ENCODE results near the gene KCNF1. TPM values are rescaled to one million over a fixed set of nuclear protein-coding genes. Genes with fewer than 3 reads are reported as not detected.

The KCNF1 gene
- total and polyA plus RNA-seq, 2 of the 8 experiments (the other 6 are each of a cell fraction or from before 2014, with no cell fraction given): 0.48 to 1.5 TPM

DNA sequence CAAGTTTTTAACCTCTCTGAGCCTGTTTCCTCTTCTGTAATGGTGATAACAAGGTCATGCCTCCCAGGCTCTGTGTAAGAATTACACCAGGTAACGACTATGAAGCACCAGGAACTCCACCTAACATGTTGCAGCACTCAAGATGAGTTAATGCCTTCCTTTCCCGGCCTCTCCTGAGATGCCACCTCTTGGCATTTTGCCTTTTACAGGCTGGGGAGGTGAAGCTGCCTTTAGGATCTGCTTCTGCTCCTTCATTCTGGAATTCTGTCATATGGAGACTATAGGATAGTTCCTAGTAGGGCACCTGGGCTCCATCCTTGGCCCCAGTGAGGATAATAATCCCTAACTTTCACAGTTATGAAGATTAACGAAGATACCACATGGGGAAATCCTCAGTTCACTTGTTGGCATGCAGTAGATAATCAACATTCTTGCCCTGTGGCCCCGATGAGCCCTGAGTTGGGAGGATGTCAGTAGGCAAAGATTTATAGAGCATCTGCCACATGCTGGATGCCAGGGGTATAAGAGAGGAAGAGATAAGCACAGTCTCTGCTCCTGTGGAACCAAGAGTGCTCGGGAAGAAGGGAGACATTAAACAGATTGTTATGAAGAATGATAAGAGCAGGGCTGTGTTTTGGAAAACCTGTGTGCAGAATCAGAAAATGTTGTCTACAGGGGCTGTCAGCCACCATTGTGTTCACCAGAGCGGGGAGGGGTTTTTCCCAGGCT, 43.9 kb upstream of the KCNF1 start:
- Histone ChIP-seq H2AK5ac (ENCODE audit: low read depth, low read length) (no peak overlapping the region), H2BK12ac (ENCODE audit: low read depth, low read length) (no peak overlapping the region)
- POLR2A ChIA-PET (ENCODE audit: partially characterized antibody): no interaction called here
- TF ChIP-seq KDM1A (IDR thresholded peaks at IDR 0.05; ENCODE audit: borderline replicate concordance, low read length) (no peak), NRF1 (IDR thresholded peaks at IDR 0.05; ENCODE audit: low read depth, low read length) (no peak), EZH2 (IDR thresholded peaks at IDR 0.05; ENCODE audit: low read depth, low read length, severe bottlenecking) (no peak), BCL11A (IDR thresholded peaks at IDR 0.05; ENCODE audit: low read depth in 2 of 2, low read length in 2 of 2) (no peak), RFX5 (IDR thresholded peaks at IDR 0.05; ENCODE audit: borderline replicate concordance, low read depth, low read length) (no peak), ASH2L (IDR thresholded peaks at IDR 0.05; ENCODE audit: low read length) (no peak), GTF2F1 (IDR thresholded peaks at IDR 0.05; ENCODE audit: borderline replicate concordance, low read depth, low read length) (no peak), SIX5 (IDR thresholded peaks at IDR 0.05; ENCODE audit: low read depth, low read length) (no peak), SP2 (IDR thresholded peaks at IDR 0.05; ENCODE audit: low read length) (no peak)
- TF ChIP-seq, protein P1, sequence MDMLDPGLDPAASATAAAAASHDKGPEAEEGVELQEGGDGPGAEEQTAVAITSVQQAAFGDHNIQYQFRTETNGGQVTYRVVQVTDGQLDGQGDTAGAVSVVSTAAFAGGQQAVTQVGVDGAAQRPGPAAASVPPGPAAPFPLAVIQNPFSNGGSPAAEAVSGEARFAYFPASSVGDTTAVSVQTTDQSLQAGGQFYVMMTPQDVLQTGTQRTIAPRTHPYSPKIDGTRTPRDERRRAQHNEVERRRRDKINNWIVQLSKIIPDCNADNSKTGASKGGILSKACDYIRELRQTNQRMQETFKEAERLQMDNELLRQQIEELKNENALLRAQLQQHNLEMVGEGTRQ (IDR thresholded peaks at IDR 0.05; ENCODE audit: low read length): no peak
- TF ChIP-seq, protein P2, sequence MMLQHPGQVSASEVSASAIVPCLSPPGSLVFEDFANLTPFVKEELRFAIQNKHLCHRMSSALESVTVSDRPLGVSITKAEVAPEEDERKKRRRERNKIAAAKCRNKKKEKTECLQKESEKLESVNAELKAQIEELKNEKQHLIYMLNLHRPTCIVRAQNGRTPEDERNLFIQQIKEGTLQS (IDR thresholded peaks at IDR 0.05; ENCODE audit: insufficient read depth, low read depth, low read length): no peak

More for the DNA sequence above, 43.9 kb upstream of the KCNF1 start:
- Histone ChIP-seq H2BK120ac (replicated peaks; ENCODE audit: low read depth, low read length) (no peak overlapping the region), H3K9ac (replicated peaks in 1 of 4; ENCODE audit: extremely low read depth in 1 of 4, low read depth in 3 of 4, low read length in 3 of 4) (no peak overlapping the region), H3K4me2 (ENCODE audit: insufficient read depth in 1 of 2, low read depth in 2 of 2, low read length in 2 of 2) (no peak overlapping the region), H4K8ac (ENCODE audit: extremely low read depth, insufficient read depth, low read length) (no peak overlapping the region), H3K9me3 (ENCODE audit: insufficient read depth in 2 of 2, low read depth in 1 of 2, low read length in 1 of 2) (no peaks in the 10 kb centered on the region), H4K5ac (ENCODE audit: insufficient read length, low read depth, low read length) (no peak overlapping the region), H3K4ac (replicated peaks; ENCODE audit: insufficient read length, low read depth, low read length) (no peak overlapping the region), H3K14ac (ENCODE audit: insufficient read length) (no peak overlapping the region), H3K4me3 (ENCODE audit: extremely low read depth in 1 of 4, insufficient read depth in 2 of 4, low read depth in 3 of 4, low read length in 4 of 4) (no peak overlapping the region), H3K79me2 (ENCODE audit: control insufficient read depth in 1 of 2, insufficient read depth in 2 of 2, low read length in 2 of 2) (no peaks in the 10 kb centered on the region), H3K23ac (ENCODE audit: insufficient read length) (no peak overlapping the region), H2BK15ac (ENCODE audit: low read length) (no peak overlapping the region), H3K36me3 (ENCODE audit: control insufficient read depth in 2 of 4, insufficient read depth in 4 of 4, low read length in 3 of 4) (no peaks in the 10 kb centered on the region), H4K91ac (replicated peaks; ENCODE audit: insufficient read length, low read length) (no peak overlapping the region), H2BK5ac (ENCODE audit: low read depth, low read length) (no peak overlapping the region), H3K27ac (ENCODE audit: low read depth, low read length) (no peak overlapping the region), H3K18ac (ENCODE audit: extremely low read depth, low read length) (no peak overlapping the region), H3K27me3 (replicated peaks in 1 of 4; ENCODE audit: control insufficient read depth in 3 of 4, extremely low read depth in 1 of 4, insufficient read depth in 3 of 4, low read length in 3 of 4) (no peaks in the 10 kb centered on the region), H3K79me1 (ENCODE audit: low read depth, low read length) (no peaks in the 10 kb centered on the region), H2AFZ (ENCODE audit: low read length) (no peak overlapping the region), H2BK20ac (ENCODE audit: low read length) (no peak overlapping the region), H3K56ac (replicated peaks; ENCODE audit: insufficient read length, low read depth, low read length) (no peak overlapping the region), H4K20me1 (replicated peaks in 1 of 2; ENCODE audit: control insufficient read depth in 1 of 2, insufficient read depth in 2 of 2, low read length in 2 of 2) (no peaks in the 10 kb centered on the region), H3K23me2 (ENCODE audit: low read depth, low read length) (no peaks in the 10 kb centered on the region), H3K4me1 (replicated peaks in 1 of 4; ENCODE audit: control insufficient read depth in 3 of 4, insufficient read depth in 4 of 4, low read length in 3 of 4) (peaks cover 0 to 3% (median 0%) of the 10 kb centered on the region in 4 experiments; a peak in 1 of 7 replicates)
- no peak for DNase-seq (ENCODE audit: low read depth in 1 of 2, low spot score in 2 of 2)
- CTCF ChIA-PET (ENCODE audit: partially characterized antibody): interaction anchor here (0.5 to 2.2 kb wide), 7 partner anchors 12 to 256 kb away, joined by 3 to 11 read pairs (median 3); no protein-coding TSS in a partner anchor
- FAIRE-seq: no peak
- WGBS, 2 experiments (ENCODE audit: extremely low coverage in 1 of 2, insufficient coverage in 1 of 2, insufficient read length in 1 of 2, insufficient replicate concordance in 2 of 2, low coverage in 1 of 2, low lambda C conversion rate in 2 of 2, missing lambda C conversion rate in 1 of 2): 93% methylated on average over 6 of the region's 6 CpGs; no CpG with 5 or more reads in 1 of the 2 experiments
